CD4-positive, alpha-beta T cell treated with Interleukin-15 for 1 hour (primary cell): ENCODE results near the gene FOCAD.

ENCODE experiments used
- DNase-seq: peaks from one replicate; pipeline ENCODE4 v3.0.0-alpha.2; 2020

Gene FOCAD

DNA sequence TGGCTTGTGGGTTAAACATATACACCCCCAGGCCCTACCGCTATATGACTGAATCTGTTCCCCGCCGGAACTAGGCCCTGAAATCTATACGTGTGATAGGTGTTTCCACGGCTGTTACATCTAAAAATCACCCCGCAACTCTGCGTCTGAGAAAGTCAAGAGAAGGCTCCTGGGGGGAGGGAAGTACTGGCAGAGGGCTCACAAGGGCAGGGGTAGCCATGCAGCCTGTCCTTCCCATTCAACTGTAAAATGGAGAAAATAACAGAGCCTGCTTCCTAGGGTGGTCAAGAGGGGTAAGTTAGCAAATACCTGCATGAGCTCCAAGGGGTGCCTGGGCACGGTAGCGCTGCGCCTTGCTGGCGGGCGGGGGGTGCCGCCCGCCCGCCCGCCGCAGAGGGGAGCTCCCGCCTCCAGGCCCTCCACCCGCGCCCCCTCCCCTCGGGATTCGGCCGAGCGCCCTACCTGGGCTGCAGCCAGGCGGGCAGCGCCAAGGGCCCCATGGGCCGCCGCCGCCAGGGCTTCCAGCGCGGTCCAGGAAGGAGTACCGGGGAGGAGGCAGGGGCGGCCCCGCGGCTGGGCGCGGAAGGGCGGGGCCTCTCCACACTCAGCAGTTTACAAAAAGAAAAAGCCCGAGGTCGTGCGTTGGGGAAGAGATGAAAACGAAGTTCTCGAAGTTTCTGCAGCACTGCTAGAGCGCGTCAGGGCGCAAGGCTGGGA, 347.2 kb downstream of the FOCAD start, which contains the start of gene HACD4:
Gene HACD4, minus strand, starts transcription at position 550 of the 717 bp plus-strand sequence. Its CDS starts 50 bp downstream, at position 500.
- DNase-seq = peak; percentile 62

GRCh38 chr9:21031808-21032183, 347.7 kb downstream of the FOCAD start:
- no peak for DNase-seq

DNA sequence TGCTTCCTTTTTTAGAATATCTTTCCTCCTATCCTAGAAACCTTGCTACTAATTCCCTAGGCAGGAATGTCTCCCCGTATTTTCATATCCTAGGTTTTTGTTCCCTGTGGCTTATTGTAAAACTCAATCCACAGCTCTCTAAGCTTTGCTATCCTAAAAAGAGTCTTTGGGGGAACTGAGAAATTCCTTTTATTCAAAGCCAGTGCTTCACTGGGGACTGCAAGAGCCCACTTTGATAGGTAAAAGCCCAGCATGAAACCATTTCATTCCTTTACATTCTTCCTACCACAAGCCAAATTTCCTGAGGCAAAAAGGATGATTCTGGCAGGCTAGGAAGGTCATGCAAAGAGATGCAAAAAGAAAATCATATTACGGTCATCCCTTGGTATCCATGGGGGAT, 353.2 kb downstream of the FOCAD start:
- DNase-seq = no peak

- no peak for DNase-seq
Observed at GRCh38 chr9:21039302-21039701, 355.2 kb downstream of the FOCAD start.

- no peak for DNase-seq
Observed at GRCh38 chr9:21042466-21042865, 358.4 kb downstream of the FOCAD start.

DNA sequence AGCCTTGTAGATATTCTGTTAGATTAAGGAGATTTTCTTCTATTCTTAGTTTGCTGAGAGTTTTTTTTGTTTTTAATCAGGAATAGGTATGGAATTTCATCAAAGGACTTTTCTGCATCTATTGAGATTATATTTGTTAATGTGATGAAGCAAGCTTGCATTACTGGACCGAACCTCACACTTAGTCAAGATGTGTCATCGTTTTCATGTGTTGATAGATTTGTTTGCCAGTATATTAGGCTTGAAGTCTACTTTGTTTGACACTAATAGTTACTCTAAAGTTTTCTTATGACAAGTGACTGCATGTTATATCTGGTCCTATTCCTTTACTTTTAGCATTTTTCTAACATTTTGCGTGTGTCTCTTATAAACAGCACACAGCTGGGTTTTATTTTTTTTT, 359.8 kb downstream of the FOCAD start:
- no peak for DNase-seq
